Measurements from ENCODE around the gene MAPT. TPM values are rescaled to one million over a fixed set of nuclear protein-coding genes. Genes with fewer than 3 reads are reported as not detected.

The MAPT gene
- total RNA-seq, 4 donors from 2014 or later, result 1.7 to 2.3 (median 1.8) TPM

GRCh38 chr17:45846223-45846622 is 48.1 kb upstream of the MAPT start:
- no peaks in the 10 kb centered on the region for H3K4me1 ChIP-seq
- no peak overlapping the region for H3K4me3 ChIP-seq
- intact Hi-C loops (cut with DNase I; ENCODE audit: low total_unique reads) (loop anchor here (5.0 kb wide), 1 partner anchor 214 kb away; no protein-coding TSS in a partner anchor), in situ Hi-C loops (cut with MboI; ENCODE audit: low pct_ligation_motif_present in 1 of 4, low pct_unique_long_range_greater_than_20kb in 1 of 4, low sequenced_read_pairs in 3 of 4) (no loop called here)
- no peaks in the 10 kb centered on the region for H3K9me3 ChIP-seq
- H3K27ac ChIP-seq, result no peak overlapping the region
- no peak for DNase-seq
- WGBS, 2 donors (ENCODE audit: low coverage in 1 of 2), result 93 to 100% methylated on average over 1 to 10 of the region's 10 CpGs
- no peaks in the 10 kb centered on the region for H3K36me3 ChIP-seq
- peaks cover under 1% of the 10 kb centered on the region for H3K27me3 ChIP-seq
- TF ChIP-seq CTCF (IDR thresholded peaks at IDR 0.05) (no peak), POLR2A (IDR thresholded peaks at IDR 0.05) (no peak), EP300 (IDR thresholded peaks at IDR 0.05; ENCODE audit: low read depth) (no peak), POLR2AphosphoS5 (IDR thresholded peaks at IDR 0.05) (no peak)

- Histone ChIP-seq H3K9me3 (no peaks in the 10 kb centered on the region), H3K27me3 (peaks cover 5% of the 10 kb centered on the region), H3K27ac (no peak overlapping the region), H3K4me3 (no peak overlapping the region), H3K4me1 (no peaks in the 10 kb centered on the region), H3K36me3 (no peaks in the 10 kb centered on the region)
- intact Hi-C loops (cut with DNase I; ENCODE audit: low total_unique reads) (loop anchor here (5.0 kb wide), 1 partner anchor 214 kb away; no protein-coding TSS in a partner anchor), in situ Hi-C loops (cut with MboI; ENCODE audit: low pct_ligation_motif_present in 1 of 4, low pct_unique_long_range_greater_than_20kb in 1 of 4, low sequenced_read_pairs in 3 of 4) (no loop called here)
- TF ChIP-seq CTCF (IDR thresholded peaks at IDR 0.05) (no peak), POLR2A (IDR thresholded peaks at IDR 0.05) (no peak), POLR2AphosphoS5 (IDR thresholded peaks at IDR 0.05) (no peak), EP300 (IDR thresholded peaks at IDR 0.05; ENCODE audit: low read depth) (no peak)
- WGBS, 2 donors (ENCODE audit: low coverage in 1 of 2), result 73% methylated on average over 9 of the region's 9 CpGs; no CpG with 5 or more reads in 1 of the 2 donors
- DNase-seq, result no peak
Observed at GRCh38 chr17:45846646-45847045, 47.7 kb upstream of the MAPT start.

- Histone ChIP-seq H3K4me1 (no peaks in the 10 kb centered on the region), H3K27me3 (peaks cover 10% of the 10 kb centered on the region), H3K4me3 (no peak overlapping the region), H3K9me3 (no peaks in the 10 kb centered on the region), H3K27ac (no peak overlapping the region), H3K36me3 (no peaks in the 10 kb centered on the region)
- in situ Hi-C loops (cut with MboI; ENCODE audit: low pct_ligation_motif_present in 1 of 4, low pct_unique_long_range_greater_than_20kb in 1 of 4, low sequenced_read_pairs in 3 of 4), result no loop called here
- no peak for DNase-seq
- TF ChIP-seq EP300 (IDR thresholded peaks at IDR 0.05; ENCODE audit: low read depth) (no peak), POLR2AphosphoS5 (IDR thresholded peaks at IDR 0.05) (no peak), CTCF (IDR thresholded peaks at IDR 0.05) (no peak), POLR2A (IDR thresholded peaks at IDR 0.05) (no peak)
- 86% methylated on average over 4 of the region's 4 CpGs; no CpG with 5 or more reads in 1 of the 2 donors for WGBS, 2 donors (ENCODE audit: low coverage in 1 of 2)
- intact Hi-C loops (cut with DNase I; ENCODE audit: low total_unique reads), result loop anchor here (5.0 kb wide), 1 partner anchor 215 kb away; no protein-coding TSS in a partner anchor
Observed at GRCh38 chr17:45847101-45847500, 47.3 kb upstream of the MAPT start.

DNA sequence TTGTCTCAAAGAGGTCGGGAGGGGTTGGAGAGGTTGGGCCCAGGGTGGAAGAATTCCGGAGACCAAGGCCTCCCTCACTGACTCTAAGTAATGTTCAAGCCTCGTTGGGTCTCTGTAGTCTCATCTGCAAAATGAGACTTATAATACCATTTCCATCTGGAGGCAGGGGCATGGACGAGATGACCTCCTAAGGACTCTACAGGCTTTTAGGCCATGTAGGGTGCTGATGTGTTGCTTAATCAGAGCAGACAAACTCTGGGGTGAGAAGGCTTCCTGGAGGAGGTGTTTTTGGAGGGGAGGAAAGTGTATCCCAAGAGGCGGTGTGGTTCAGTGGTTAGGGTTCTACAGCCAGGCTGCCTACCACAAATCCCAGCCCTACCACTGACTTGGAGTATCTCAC is 46.6 kb upstream of the MAPT start:
- intact Hi-C loops (cut with DNase I; ENCODE audit: low total_unique reads), result loop anchor here (5.0 kb wide), 1 partner anchor 215 kb away; no protein-coding TSS in a partner anchor
- in situ Hi-C loops (cut with MboI; ENCODE audit: low pct_ligation_motif_present in 1 of 4, low pct_unique_long_range_greater_than_20kb in 1 of 4, low sequenced_read_pairs in 3 of 4), result no loop called here
- H3K36me3 ChIP-seq, result no peaks in the 10 kb centered on the region

More for the DNA sequence above, 46.6 kb upstream of the MAPT start:
- TF ChIP-seq EP300 (IDR thresholded peaks at IDR 0.05; ENCODE audit: low read depth) (no peak), POLR2AphosphoS5 (IDR thresholded peaks at IDR 0.05) (no peak), CTCF (IDR thresholded peaks at IDR 0.05) (no peak), POLR2A (IDR thresholded peaks at IDR 0.05) (no peak)
- H3K4me3 ChIP-seq, result no peak overlapping the region
- no peak for DNase-seq
- H3K27ac ChIP-seq, result no peak overlapping the region
- H3K4me1 ChIP-seq, result no peaks in the 10 kb centered on the region
- peaks cover 13% of the 10 kb centered on the region for H3K27me3 ChIP-seq
- WGBS, 2 donors (ENCODE audit: low coverage in 1 of 2), result 75 to 89% methylated on average over 2 to 5 of the region's 5 CpGs
- no peaks in the 10 kb centered on the region for H3K9me3 ChIP-seq
